SU-DHL-6 (cell line): ENCODE results near the gene DYNLT1.
A peak's percentile ranks its signal among the peaks of the same experiment; 100 is the strongest.

Experiments
- H2AFZ ChIP-seq: fragments of 200-600 bp; sonication (generic); 2 replicates; pipeline ENCODE4 v1.6.1; 2014; ENCODE audit warnings: low read depth, mild to moderate bottlenecking, moderate library complexity, mixed read lengths, antibody characterized with exemption, low read length; ENCODE audit not compliant: severe bottlenecking
- H3F3A ChIP-seq: fragments of 200-600 bp; shearing (Covaris generic); 2 replicates; pipeline ENCODE4 v1.6.0; 2016; ENCODE audit warnings: antibody characterized with exemption, mild to moderate bottlenecking; ENCODE audit not compliant: insufficient read depth
- H3K27ac ChIP-seq: fragments of 200-600 bp; sonication (generic); 2 replicates; pipeline ENCODE4 v1.5.1; 2016; ENCODE audit warnings: low read depth, mild to moderate bottlenecking, low read length, moderate library complexity, mixed read lengths
- H3K27me3 ChIP-seq: fragments of 200-600 bp; sonication (generic), shearing (Covaris generic); 2 replicates; pipeline ENCODE4 v1.6.0; 2014; ENCODE audit warnings: mild to moderate bottlenecking, low read length
- H3K36me3 ChIP-seq: fragments of 200-600 bp; sonication (generic); 2 replicates; pipeline ENCODE4 v1.6.1; 2014; ENCODE audit warnings: mild to moderate bottlenecking, low read length, mixed read lengths
- H3K4me2 ChIP-seq: fragments of 300-600, 200-600 bp; shearing (Covaris generic), sonication (generic); 2 replicates; pipeline ENCODE4 v1.6.0; 2014; ENCODE audit warnings: low read length, low read depth, mild to moderate bottlenecking; ENCODE audit not compliant: poor library complexity, severe bottlenecking
- H3K4me3 ChIP-seq: fragments of 200-600 bp; sonication (generic); 2 replicates; pipeline ENCODE4 v1.5.1; 2014; ENCODE audit warnings: antibody characterized with exemption, low read length, mild to moderate bottlenecking, mixed read lengths; ENCODE audit not compliant: insufficient read depth, poor library complexity, severe bottlenecking
- H3K79me2 ChIP-seq: fragments of 200-600 bp; sonication (generic); 2 replicates; pipeline ENCODE4 v1.6.1; 2014; ENCODE audit warnings: mild to moderate bottlenecking, low read length, moderate library complexity; ENCODE audit not compliant: insufficient read depth
- H3K9ac ChIP-seq: fragments of 200-600 bp; sonication (generic); 2 replicates; pipeline ENCODE4 v1.7.0; 2014; ENCODE audit warnings: mild to moderate bottlenecking, low read length
- H3K9me2 ChIP-seq: fragments of 200-600 bp; sonication (generic); replicated peaks from 2 replicates; pipeline ENCODE4 v1.6.1; 2014; ENCODE audit warnings: low read length; ENCODE audit not compliant: insufficient read depth
- H3K9me3 ChIP-seq: fragments of 200-600 bp; sonication (generic); 2 replicates; pipeline ENCODE4 v1.6.1; 2014; ENCODE audit warnings: low read length, mixed read lengths; ENCODE audit not compliant: insufficient read depth
- H4K20me1 ChIP-seq: fragments of 200-600 bp; sonication (generic); 2 replicates; pipeline ENCODE4 v1.6.1; 2014; ENCODE audit warnings: low read depth, mild to moderate bottlenecking, antibody characterized with exemption, low read length, moderate library complexity, mixed read lengths
- EZH2phosphoT487 ChIP-seq: fragments of 200-600 bp; sonication (generic), shearing (Covaris generic); conservative IDR thresholded peaks from 2 replicates; pipeline ENCODE4 v1.6.1; 2018; ENCODE audit warnings: mild to moderate bottlenecking, antibody characterized with exemption, low read length, moderate library complexity, mixed read lengths
- TF ChIP-seq, protein P1 (sequence below): fragments of 200-600 bp; sonication (generic); IDR thresholded peaks from one replicate; pipeline ENCODE4 v1.5.1; 2017; ENCODE audit warnings: antibody characterized with exemption, mild to moderate bottlenecking, low read length, moderate library complexity; ENCODE audit not compliant: insufficient read depth, poor library complexity, severe bottlenecking

DYNLT1 gene

GRCh38 chr6:158646023-158646910 lies 1.7 kb upstream of the DYNLT1 start:
- no peak overlapping the region for H3K9ac ChIP-seq
- H3K9me2 ChIP-seq = no peaks in the 10 kb centered on the region
- no peak overlapping the region for H3K4me2 ChIP-seq
- no peak overlapping the region for H2AFZ ChIP-seq
- no peaks in the 10 kb centered on the region for H3K9me3 ChIP-seq
- H3K4me3 ChIP-seq = no peak overlapping the region
- 0 out of 2 replicates have a peak, but pooled peaks cover 4% of the 10 kb centered on the region for H3F3A ChIP-seq
- no peaks in the 10 kb centered on the region for H3K36me3 ChIP-seq
- TF ChIP-seq, protein P1, sequence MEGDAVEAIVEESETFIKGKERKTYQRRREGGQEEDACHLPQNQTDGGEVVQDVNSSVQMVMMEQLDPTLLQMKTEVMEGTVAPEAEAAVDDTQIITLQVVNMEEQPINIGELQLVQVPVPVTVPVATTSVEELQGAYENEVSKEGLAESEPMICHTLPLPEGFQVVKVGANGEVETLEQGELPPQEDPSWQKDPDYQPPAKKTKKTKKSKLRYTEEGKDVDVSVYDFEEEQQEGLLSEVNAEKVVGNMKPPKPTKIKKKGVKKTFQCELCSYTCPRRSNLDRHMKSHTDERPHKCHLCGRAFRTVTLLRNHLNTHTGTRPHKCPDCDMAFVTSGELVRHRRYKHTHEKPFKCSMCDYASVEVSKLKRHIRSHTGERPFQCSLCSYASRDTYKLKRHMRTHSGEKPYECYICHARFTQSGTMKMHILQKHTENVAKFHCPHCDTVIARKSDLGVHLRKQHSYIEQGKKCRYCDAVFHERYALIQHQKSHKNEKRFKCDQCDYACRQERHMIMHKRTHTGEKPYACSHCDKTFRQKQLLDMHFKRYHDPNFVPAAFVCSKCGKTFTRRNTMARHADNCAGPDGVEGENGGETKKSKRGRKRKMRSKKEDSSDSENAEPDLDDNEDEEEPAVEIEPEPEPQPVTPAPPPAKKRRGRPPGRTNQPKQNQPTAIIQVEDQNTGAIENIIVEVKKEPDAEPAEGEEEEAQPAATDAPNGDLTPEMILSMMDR = no peak
- TF ChIP-seq EZH2phosphoT487 = no peak
- peaks cover 21% of the 10 kb centered on the region for H3K79me2 ChIP-seq
- no peaks in the 10 kb centered on the region for H4K20me1 ChIP-seq
- no peaks in the 10 kb centered on the region for H3K27me3 ChIP-seq
- H3K27ac ChIP-seq = no peak overlapping the region

DNA sequence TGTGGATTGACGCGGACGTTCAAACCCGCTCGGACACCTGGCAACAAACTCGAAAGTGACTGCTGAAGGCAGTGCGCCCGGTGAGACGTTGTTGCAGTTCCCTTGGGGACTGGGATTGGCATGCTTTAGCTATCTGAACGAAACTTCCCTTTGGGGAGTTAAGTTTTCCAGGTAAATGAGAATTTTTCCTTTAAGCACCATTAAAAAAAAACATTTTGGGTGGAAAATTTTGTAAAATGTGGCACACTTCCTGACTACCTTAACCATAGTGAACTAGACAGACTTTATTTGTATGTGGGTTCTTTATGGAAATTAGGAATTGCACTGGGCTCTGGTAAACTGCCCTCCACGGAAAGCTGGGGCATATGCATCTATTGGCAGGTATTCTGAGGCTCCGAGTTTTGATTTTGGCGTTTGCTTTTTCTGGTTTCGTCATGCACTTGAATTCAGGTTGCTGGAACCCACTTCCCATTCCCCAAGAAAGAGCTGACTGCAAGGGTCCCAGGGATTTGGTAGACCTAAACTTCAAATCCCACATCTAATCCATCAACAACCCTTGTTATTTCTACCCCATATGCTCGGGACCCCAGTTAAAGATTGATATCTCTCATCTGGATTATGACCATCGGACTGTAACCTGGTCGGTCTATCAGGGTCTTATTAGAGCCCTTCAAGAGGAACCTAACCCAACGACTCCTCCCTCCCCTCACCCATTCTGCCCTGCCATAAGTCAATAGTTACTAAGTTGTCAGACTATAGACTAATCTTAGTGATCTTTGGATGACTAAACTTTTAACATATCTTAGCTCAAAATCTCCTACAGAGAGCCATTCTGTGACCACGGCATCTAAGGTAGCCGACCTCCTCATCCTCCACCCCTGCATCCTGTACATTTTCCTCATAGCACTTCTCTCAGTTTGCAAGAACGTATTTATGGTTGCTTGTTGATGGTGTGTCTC lies 800 bp upstream of the DYNLT1 start:
- Histone ChIP-seq H4K20me1 (no peaks in the 10 kb centered on the region), H2AFZ (peak overlapping the region; percentile 96), H3K27me3 (no peaks in the 10 kb centered on the region), H3K79me2 (peaks cover 30% of the 10 kb centered on the region), H3K9me2 (no peaks in the 10 kb centered on the region), H3K9ac (peak overlapping the region; percentile 92), H3K4me3 (peak overlapping the region; percentile 70), H3K9me3 (no peaks in the 10 kb centered on the region), H3K27ac (no peak overlapping the region), H3F3A (0 out of 2 replicates have a peak, but pooled peaks cover 4% of the 10 kb centered on the region), H3K4me2 (peak overlapping the region; percentile 81), H3K36me3 (no peaks in the 10 kb centered on the region)
- TF ChIP-seq EZH2phosphoT487 = no peak
- TF ChIP-seq, protein P1 = no peak

DNA sequence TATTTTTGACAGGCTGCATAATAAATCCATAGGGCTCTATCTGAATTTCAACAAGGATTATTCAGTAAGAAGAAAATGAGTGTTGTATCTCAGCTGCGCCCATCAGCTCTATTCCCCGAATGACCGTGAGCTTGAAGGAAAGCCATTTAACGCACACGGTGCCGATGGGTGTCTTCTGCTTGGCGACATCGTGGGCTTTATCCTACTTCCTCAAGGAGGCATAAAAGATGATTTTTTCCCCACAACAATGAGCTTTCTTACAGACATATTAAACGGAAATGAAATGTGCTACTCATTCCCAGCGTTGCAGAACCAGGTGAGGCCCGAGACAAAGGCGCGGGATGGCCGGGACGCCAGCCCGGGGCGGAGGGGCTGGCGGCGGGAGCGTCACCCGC lies 710 bp downstream of the DYNLT1 start:
- Histone ChIP-seq H3K9me2 (no peaks in the 10 kb centered on the region), H3K9me3 (no peaks in the 10 kb centered on the region), H3F3A (0 out of 2 replicates have a peak, but pooled peaks cover 4% of the 10 kb centered on the region), H3K27ac (no peak overlapping the region), H3K4me3 (peak overlapping the region; percentile 70), H2AFZ (peak overlapping the region; percentile 96), H3K4me2 (peak overlapping the region; percentile 81), H3K9ac (peak overlapping the region; percentile 92), H3K79me2 (peaks cover 33% of the 10 kb centered on the region), H3K27me3 (no peaks in the 10 kb centered on the region), H4K20me1 (no peaks in the 10 kb centered on the region), H3K36me3 (no peaks in the 10 kb centered on the region)
- TF ChIP-seq EZH2phosphoT487 = no peak
- TF ChIP-seq, protein P1 = no peak
